HepG2 (cell line): Measurements from ENCODE around the gene ADORA2B. TPM values are rescaled to one million over a fixed set of nuclear protein-coding genes. Genes with fewer than 3 reads are reported as not detected.

Experiments used
- CBFB ChIP-seq: sonication (generic); formaldehyde crosslinking; IDR thresholded peaks from 2 replicates; pipeline ENCODE4 v1.4.0; 2020; ENCODE audit warnings: missing genetic modification reagents
- E2F5 ChIP-seq: sonication (generic); formaldehyde crosslinking; conservative IDR thresholded peaks from 2 replicates; pipeline ENCODE4 v1.4.0; 2020; ENCODE audit warnings: missing genetic modification reagents
- EHMT2 ChIP-seq: fragments of 200-600 bp; sonication (generic); IDR thresholded peaks from 2 replicates; pipeline ENCODE4 v1.7.0; 2017; ENCODE audit warnings: antibody characterized with exemption, low read depth, low read length, borderline replicate concordance
- ELK4 ChIP-seq: sonication (generic); formaldehyde crosslinking; IDR thresholded peaks from 2 replicates; pipeline ENCODE4 v1.9.0; 2021; ENCODE audit warnings: missing genetic modification reagents, borderline replicate concordance
- GPN1 ChIP-seq: sonication (generic); formaldehyde crosslinking; IDR thresholded peaks from 2 replicates; pipeline ENCODE4 v1.5.1; 2020; ENCODE audit warnings: missing genetic modification reagents, borderline replicate concordance
- IRF1 ChIP-seq: sonication (generic); formaldehyde crosslinking; IDR thresholded peaks from 2 replicates; pipeline ENCODE4 v1.4.0; 2020; ENCODE audit warnings: low read depth, mild to moderate bottlenecking, missing genetic modification reagents
- KAT8 ChIP-seq: IDR thresholded peaks from 2 replicates; pipeline ENCODE4 v1.6.1; 2016; ENCODE audit warnings: missing genetic modification reagents, missing compliant biosample characterization
- KLF9 ChIP-seq: IDR thresholded peaks from 2 replicates; pipeline ENCODE4 v1.6.1; 2016; ENCODE audit warnings: low read depth
- MIER3 ChIP-seq: IDR thresholded peaks from 2 replicates; pipeline ENCODE4 v1.6.1; 2016; ENCODE audit warnings: missing compliant biosample characterization, borderline replicate concordance
- NCOA1 ChIP-seq: sonication (generic); formaldehyde crosslinking; IDR thresholded peaks from 2 replicates; pipeline ENCODE4 v1.9.0; 2021; ENCODE audit warnings: missing genetic modification reagents
- RORA ChIP-seq: sonication (generic); formaldehyde crosslinking; IDR thresholded peaks from 2 replicates; pipeline ENCODE4 v1.5.0; 2020; ENCODE audit warnings: mild to moderate bottlenecking, missing genetic modification reagents, moderate library complexity
- TFE3 ChIP-seq: IDR thresholded peaks from 2 replicates; pipeline ENCODE4 v1.6.1; 2016
- ZBTB38 ChIP-seq: sonication (generic); formaldehyde crosslinking; IDR thresholded peaks from 2 replicates; pipeline ENCODE4 v1.5.1; 2020; ENCODE audit warnings: mild to moderate bottlenecking, missing genetic modification reagents
- ZBTB39 ChIP-seq: sonication (generic); formaldehyde crosslinking; IDR thresholded peaks from 2 replicates; pipeline ENCODE4 v1.5.0; 2020; ENCODE audit warnings: missing genetic modification reagents
- ZC3H13 ChIP-seq: sonication (generic); formaldehyde crosslinking; IDR thresholded peaks from 2 replicates; pipeline ENCODE4 v1.8.1; 2023; ENCODE audit warnings: mild to moderate bottlenecking, missing genetic modification reagents, moderate library complexity
- ZNF451 ChIP-seq: sonication (generic); formaldehyde crosslinking; IDR thresholded peaks from 2 replicates; pipeline ENCODE4 v1.5.0; 2020; ENCODE audit warnings: mild to moderate bottlenecking, missing genetic modification reagents
- ZNF639 ChIP-seq: conservative IDR thresholded peaks from 2 replicates; pipeline ENCODE4 v1.6.1; 2018; ENCODE audit warnings: missing genetic modification reagents
- polyA plus RNA-seq, 8 experiments: library from polyadenylated mRNA; depleted of rRNA in 3 of 8; stranded (reverse) in 7 of 8; unstranded in 1 of 8; fragments of >200 nt; fragmentation: Illumina TruSeq in 4 of 8; extraction: Trizol in 4 of 8; gene quantifications; 2 replicates each; pipeline versions ENCODE4 v1.2.1 to v1.2.3, GENCODE V29; 2011 to 2016; ENCODE audit warnings: low read depth in 4 of 8, missing spikeins in 1 of 8, mixed read lengths in 1 of 8; ENCODE audit not compliant: insufficient read depth in 1 of 8
- total RNA-seq, 5 experiments: library from RNA; depleted of rRNA; stranded (reverse); fragments of >200 nt; fragmentation: Illumina TruSeq; extraction: Trizol; gene quantifications; 2 replicates each; pipeline ENCODE4 v1.2.3, GENCODE V29; 2016; ENCODE audit warnings: low read depth in 1 of 5
- TF ChIP-seq, protein P1 (sequence below): sonication (generic); formaldehyde crosslinking; IDR thresholded peaks from 2 replicates; pipeline ENCODE4 v1.8.0; 2022; ENCODE audit warnings: low read depth, missing genetic modification reagents
- TF ChIP-seq, protein P2 (sequence below): sonication (generic); formaldehyde crosslinking; IDR thresholded peaks from 2 replicates; pipeline ENCODE4 v1.5.0; 2020; ENCODE audit warnings: mild to moderate bottlenecking, missing genetic modification reagents

ADORA2B gene
- total and polyA plus RNA-seq, 2 of the 13 experiments (the other 11 are each of a cell fraction or from before 2014, with no cell fraction given) = 10.4 to 20.0 TPM

DNA sequence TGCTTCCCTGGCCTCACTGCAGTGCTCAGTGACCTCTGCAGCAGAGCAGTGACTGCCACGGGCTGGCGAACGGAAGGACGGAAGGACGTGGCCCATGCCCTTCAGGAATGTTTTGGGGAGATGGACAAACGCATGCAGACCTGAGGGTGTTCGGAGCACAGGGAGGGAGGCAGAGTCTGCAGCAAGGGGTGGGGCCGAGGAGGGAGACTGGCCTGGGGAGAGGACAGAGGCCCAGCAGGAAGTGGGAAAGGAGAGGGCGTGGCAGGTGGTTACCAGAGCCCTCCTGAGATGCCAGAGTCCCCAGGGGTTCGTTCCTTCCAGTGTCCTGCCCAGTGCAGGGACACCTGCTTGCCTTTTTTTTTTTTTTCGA is 21.9 kb downstream of the ADORA2B start (continued):
- TF ChIP-seq TFE3 (CRISPR knock-in tag) (no peak), RORA (CRISPR knock-in tag) (no peak), ZNF639 (CRISPR knock-in tag) (no peak), NCOA1 (no peak), IRF1 (CRISPR knock-in tag) (no peak), ZNF451 (no peak), ELK4 (CRISPR knock-in tag) (no peak), ZBTB39 (CRISPR knock-in tag) (no peak), EHMT2 (no peak), GPN1 (CRISPR knock-in tag) (no peak), ZC3H13 (CRISPR knock-in tag) (no peak), MIER3 (no peak), E2F5 (CRISPR knock-in tag) (no peak), ZBTB38 (CRISPR knock-in tag) (no peak), CBFB (CRISPR knock-in tag) (0 out of 2 replicates have a peak, but pooled peaks have one; percentile 23), KLF9 (peak; percentile 28; the same call in 1 of the 2 replicates), KAT8 (CRISPR knock-in tag) (no peak)
- TF ChIP-seq, protein P1, sequence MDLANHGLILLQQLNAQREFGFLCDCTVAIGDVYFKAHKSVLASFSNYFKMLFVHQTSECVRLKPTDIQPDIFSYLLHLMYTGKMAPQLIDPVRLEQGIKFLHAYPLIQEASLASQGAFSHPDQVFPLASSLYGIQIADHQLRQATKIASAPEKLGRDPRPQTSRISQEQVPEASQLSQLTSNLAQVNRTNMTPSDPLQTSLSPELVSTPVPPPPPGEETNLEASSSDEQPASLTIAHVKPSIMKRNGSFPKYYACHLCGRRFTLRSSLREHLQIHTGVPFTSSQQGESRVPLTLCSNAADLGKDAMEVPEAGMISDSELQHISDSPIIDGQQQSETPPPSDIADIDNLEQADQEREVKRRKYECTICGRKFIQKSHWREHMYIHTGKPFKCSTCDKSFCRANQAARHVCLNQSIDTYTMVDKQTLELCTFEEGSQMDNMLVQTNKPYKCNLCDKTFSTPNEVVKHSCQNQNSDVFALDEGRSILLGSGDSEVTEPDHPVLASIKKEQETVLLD (CRISPR knock-in tag) = no peak
- TF ChIP-seq, protein P2, sequence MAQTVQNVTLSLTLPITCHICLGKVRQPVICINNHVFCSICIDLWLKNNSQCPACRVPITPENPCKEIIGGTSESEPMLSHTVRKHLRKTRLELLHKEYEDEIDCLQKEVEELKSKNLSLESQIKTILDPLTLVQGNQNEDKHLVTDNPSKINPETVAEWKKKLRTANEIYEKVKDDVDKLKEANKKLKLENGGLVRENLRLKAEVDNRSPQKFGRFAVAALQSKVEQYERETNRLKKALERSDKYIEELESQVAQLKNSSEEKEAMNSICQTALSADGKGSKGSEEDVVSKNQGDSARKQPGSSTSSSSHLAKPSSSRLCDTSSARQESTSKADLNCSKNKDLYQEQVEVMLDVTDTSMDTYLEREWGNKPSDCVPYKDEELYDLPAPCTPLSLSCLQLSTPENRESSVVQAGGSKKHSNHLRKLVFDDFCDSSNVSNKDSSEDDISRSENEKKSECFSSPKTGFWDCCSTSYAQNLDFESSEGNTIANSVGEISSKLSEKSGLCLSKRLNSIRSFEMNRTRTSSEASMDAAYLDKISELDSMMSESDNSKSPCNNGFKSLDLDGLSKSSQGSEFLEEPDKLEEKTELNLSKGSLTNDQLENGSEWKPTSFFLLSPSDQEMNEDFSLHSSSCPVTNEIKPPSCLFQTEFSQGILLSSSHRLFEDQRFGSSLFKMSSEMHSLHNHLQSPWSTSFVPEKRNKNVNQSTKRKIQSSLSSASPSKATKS = no peak
